ENCODE results near the gene LGALS16. TPM values are rescaled to one million over a fixed set of nuclear protein-coding genes. Genes with fewer than 3 reads are reported as not detected.

Gene LGALS16
- total RNA-seq, 2 donors from 2014 or later: not detected

DNA sequence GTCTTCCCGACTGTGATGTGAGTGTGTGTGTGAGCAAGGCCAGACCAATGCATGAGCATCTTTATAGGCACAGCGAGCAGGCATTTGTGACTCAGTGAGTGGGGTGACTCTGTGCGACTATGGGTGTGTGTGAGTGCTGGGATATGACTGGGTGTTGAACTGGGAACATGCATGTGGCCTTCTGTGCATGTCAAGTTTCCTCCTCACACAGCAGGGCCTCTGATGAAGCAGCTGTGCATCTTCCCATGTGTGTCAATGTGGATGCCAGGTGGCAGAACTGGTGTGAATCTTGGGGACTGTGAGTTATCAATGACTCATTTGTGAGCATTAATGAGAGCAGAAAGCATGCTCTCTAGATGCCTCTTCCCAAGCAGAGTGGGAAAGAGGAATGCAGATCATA lies 36.5 kb downstream of the LGALS16 start:
- Histone ChIP-seq H3K36me3 (no peaks in the 10 kb centered on the region), H3K27ac (no peak overlapping the region), H3K9me3 (no peaks in the 10 kb centered on the region), H3K4me3 (no peak overlapping the region), H3K27me3 (no peaks in the 10 kb centered on the region), H3K4me1 (no peaks in the 10 kb centered on the region)
- no peak for DNase-seq (ENCODE audit: low spot score)
- TF ChIP-seq, protein P1, sequence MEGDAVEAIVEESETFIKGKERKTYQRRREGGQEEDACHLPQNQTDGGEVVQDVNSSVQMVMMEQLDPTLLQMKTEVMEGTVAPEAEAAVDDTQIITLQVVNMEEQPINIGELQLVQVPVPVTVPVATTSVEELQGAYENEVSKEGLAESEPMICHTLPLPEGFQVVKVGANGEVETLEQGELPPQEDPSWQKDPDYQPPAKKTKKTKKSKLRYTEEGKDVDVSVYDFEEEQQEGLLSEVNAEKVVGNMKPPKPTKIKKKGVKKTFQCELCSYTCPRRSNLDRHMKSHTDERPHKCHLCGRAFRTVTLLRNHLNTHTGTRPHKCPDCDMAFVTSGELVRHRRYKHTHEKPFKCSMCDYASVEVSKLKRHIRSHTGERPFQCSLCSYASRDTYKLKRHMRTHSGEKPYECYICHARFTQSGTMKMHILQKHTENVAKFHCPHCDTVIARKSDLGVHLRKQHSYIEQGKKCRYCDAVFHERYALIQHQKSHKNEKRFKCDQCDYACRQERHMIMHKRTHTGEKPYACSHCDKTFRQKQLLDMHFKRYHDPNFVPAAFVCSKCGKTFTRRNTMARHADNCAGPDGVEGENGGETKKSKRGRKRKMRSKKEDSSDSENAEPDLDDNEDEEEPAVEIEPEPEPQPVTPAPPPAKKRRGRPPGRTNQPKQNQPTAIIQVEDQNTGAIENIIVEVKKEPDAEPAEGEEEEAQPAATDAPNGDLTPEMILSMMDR (IDR thresholded peaks at IDR 0.05): no peak

- TF ChIP-seq, protein P1 (IDR thresholded peaks at IDR 0.05): no peak
- no peak for DNase-seq (ENCODE audit: low spot score)
- H3K9me3 ChIP-seq: no peaks in the 10 kb centered on the region
- H3K4me1 ChIP-seq: no peaks in the 10 kb centered on the region
- no peak overlapping the region for H3K4me3 ChIP-seq
- no peaks in the 10 kb centered on the region for H3K36me3 ChIP-seq
- no peak overlapping the region for H3K27ac ChIP-seq
- H3K27me3 ChIP-seq: no peaks in the 10 kb centered on the region
Observed at GRCh38 chr19:39692822-39693221, 37.1 kb downstream of the LGALS16 start.

DNA sequence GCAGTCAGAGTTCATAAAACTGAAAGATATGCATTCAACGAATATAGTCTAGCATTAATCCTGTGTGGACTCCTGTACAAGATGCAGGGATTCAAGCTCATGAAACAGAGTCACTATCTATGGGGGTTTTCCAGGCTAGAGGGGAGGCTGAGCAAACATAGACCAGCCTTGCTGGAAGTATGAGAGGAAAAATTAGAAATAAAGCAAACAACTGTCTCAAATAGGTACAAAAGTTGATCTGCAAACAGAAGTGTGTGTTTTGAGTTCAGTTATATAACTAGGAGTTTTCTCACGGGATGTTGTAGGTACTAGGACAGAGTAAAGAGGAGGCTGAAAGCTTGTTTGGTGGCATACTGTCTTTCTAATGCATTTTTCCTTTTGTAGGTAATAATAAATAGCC lies 40.0 kb downstream of the LGALS16 start:
- no peaks in the 10 kb centered on the region for H3K4me1 ChIP-seq
- no peak overlapping the region for H3K27ac ChIP-seq
- H3K27me3 ChIP-seq: no peaks in the 10 kb centered on the region
- no peaks in the 10 kb centered on the region for H3K9me3 ChIP-seq
- DNase-seq (ENCODE audit: low spot score): no peak
- H3K4me3 ChIP-seq: no peak overlapping the region
- H3K36me3 ChIP-seq: no peaks in the 10 kb centered on the region
- TF ChIP-seq, protein P1 (IDR thresholded peaks at IDR 0.05): no peak

DNA sequence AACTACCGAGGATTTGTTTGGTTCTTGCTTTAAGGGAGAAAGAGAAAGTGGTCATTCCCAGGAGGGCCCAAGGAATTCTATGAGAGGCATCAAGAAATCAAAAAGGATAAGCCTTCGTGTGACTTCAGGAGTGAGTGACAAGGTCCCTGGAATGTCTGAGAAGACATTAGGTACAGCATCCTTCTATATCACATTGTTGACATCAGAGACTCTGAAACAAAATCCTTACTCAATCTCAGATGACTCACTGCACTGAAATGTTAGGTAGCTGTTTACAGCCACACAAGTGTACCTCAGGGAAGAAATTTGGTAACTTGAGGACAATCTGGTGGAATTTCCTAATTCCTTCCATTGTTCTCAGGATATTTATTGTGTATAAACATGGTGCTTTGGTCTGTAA lies 40.7 kb downstream of the LGALS16 start:
- H3K27me3 ChIP-seq: no peaks in the 10 kb centered on the region
- no peak overlapping the region for H3K27ac ChIP-seq
- H3K4me1 ChIP-seq: no peaks in the 10 kb centered on the region
- TF ChIP-seq, protein P1 (IDR thresholded peaks at IDR 0.05): no peak
- no peak overlapping the region for H3K4me3 ChIP-seq
- H3K36me3 ChIP-seq: no peaks in the 10 kb centered on the region
- no peak for DNase-seq (ENCODE audit: low spot score)
- no peaks in the 10 kb centered on the region for H3K9me3 ChIP-seq

DNA sequence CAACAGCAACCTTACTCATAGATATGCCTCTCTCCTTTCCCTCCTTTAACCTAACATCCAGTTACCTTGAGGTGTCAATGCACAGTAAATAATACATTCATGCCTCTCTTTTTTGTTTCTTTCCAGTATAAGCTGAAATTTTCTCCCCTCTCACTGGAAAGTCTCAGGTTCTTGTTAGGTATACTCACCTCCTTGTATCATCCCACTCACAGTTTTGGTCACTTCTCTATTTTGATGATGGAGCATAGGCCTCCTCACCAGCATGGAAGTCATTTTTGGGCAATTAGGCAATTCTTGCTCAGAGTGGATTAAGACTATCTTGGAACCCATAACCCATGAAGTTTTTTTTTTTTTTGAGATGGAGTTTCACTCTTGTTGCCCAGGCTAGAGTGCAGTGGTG lies 42.8 kb downstream of the LGALS16 start:
- no peak overlapping the region for H3K27ac ChIP-seq
- H3K9me3 ChIP-seq: no peaks in the 10 kb centered on the region
- no peak overlapping the region for H3K4me3 ChIP-seq
- DNase-seq (ENCODE audit: low spot score): no peak
- H3K27me3 ChIP-seq: no peaks in the 10 kb centered on the region
- TF ChIP-seq, protein P1 (IDR thresholded peaks at IDR 0.05): no peak
- H3K4me1 ChIP-seq: no peaks in the 10 kb centered on the region
- H3K36me3 ChIP-seq: no peaks in the 10 kb centered on the region

GRCh38 chr19:39701291-39701690 lies 45.6 kb downstream of the LGALS16 start:
- no peaks in the 10 kb centered on the region for H3K27me3 ChIP-seq
- no peak overlapping the region for H3K27ac ChIP-seq
- H3K4me3 ChIP-seq: no peak overlapping the region
- no peaks in the 10 kb centered on the region for H3K4me1 ChIP-seq
- DNase-seq (ENCODE audit: low spot score): no peak
- TF ChIP-seq, protein P1 (IDR thresholded peaks at IDR 0.05): no peak
- no peaks in the 10 kb centered on the region for H3K9me3 ChIP-seq
- no peaks in the 10 kb centered on the region for H3K36me3 ChIP-seq
